ENCODE measurements around the gene FAF2.
"Not testable (repeated sequence)": the region's sequence is repeated elsewhere in the genome, so short reads cannot be mapped to it uniquely, and the experiment has no call there.

Gene FAF2

GRCh38 chr5:176545388-176545736 lies 97.2 kb downstream of the FAF2 start:
- no peak for DNase-seq (ENCODE audit: low spot score)

DNA sequence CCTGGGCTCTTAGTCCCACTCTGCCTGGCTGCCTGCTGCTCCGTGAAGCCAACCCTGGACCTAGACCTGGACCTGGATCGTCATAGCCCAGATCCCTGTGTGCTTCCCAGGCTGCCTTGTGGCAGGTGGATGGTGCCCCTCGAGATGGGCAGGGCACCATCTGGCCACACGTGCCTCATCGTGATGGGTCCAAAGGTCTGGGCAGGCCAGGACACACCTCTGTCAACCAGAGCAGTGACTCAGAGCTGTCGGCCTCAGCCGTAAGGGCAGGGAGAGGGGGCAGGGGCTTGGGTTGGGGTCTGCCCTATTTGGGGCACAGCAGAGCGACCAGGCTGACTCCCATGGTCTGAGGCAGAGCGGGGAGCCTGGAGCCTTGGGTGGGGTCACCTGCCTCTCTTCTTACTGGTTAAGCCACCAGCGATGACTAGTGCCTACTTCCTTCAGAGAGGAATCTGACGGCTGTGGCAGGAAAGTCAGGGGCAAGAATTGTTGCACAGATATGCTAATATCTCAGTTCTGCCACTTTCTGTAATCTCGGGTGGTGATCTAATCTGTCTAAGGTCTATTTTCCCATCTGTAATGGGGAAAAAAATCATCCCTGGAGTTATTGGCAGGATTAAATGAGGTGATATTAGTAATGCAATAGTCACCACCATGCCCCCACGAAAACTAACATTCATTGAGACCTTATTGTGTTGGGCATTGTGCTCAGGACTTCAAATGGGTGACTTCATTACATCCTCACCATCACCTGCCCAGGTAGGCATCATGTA lies 97.7 kb downstream of the FAF2 start:
- peak; percentile 42 for DNase-seq (ENCODE audit: low spot score)

DNA sequence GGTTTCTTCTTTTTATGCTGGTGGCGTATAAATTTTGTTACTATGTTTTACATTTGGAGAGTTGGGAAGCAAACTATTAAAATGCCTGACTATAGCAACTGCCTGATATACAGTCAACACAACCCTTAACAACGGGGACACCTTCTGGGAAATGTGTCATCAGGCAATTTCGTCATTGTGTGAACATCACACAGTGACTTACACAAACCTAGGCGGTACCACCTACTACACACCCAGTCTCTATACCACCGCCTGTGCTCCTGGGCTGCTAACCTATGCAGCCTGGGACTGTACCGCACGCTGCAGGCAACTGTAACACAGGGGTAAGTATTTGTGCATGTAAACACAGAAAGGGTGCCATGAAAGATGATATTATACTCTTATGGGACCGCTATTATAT lies 99.6 kb downstream of the FAF2 start:
- peak; percentile 56 for DNase-seq (ENCODE audit: low spot score)

GRCh38 chr5:176548967-176549444 lies 100.8 kb downstream of the FAF2 start, which contains the start of gene CDHR2:
TSS of gene CDHR2 (plus strand) at chr5:176549342. CDS start at chr5:176565353, 16,011 bp downstream.
- DNase-seq (ENCODE audit: low spot score), result peak; percentile 39

DNA sequence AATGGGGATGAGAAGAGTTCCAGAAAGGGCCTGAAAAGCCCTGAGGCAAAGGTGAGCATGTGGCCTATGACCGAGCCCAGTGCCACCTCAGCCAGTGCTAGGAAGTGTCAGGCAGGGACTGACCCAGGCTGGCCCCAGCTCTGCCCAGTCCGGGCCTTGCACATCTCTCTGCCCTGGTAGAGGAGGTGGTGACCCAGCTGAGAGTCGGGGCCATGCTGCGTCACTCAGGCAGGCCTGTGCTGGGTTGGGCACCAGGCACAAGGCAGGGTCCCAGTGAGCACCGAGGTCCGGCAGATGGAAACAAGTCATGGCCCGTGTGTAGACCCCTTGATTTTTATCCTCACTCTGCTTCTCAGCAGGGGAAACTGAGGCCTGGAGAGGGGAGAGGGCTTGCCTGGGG lies 101.7 kb downstream of the FAF2 start:
- no peak for DNase-seq (ENCODE audit: low spot score)

DNA sequence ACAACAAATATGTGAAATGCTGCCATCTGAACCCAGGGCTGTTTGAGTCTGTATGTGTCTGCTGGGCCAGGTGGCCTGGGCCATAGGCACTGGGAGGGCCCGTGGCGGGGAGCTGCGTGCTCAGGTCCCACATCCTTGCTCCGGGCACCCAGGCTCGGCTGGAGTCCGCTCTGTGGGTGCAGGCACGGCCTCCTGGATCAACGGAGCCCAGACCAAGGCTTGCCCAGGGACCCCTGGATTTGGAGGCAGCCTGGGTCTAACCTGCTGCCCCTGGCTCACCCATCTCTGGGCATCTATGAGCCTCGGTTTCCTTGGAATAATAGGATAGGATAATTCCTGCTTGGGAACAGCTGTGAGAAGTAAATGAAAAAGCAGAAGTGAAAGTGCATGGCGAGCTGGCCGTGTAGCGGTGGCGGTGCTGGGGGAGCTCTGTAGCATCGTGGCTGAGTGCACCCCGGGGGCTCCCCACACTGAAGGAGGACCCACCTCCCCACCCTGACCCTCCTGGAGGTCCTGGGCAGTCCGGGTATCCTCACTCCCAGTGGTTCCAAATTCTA lies 102.2 kb downstream of the FAF2 start:
- no peak for DNase-seq (ENCODE audit: low spot score)

- not testable (repeated sequence) for DNase-seq (ENCODE audit: low spot score)
These were observed 102.8 kb downstream of the FAF2 start for GRCh38 chr5:176550937-176551336.

- no peak for DNase-seq (ENCODE audit: low spot score)
These were observed 104.2 kb downstream of the FAF2 start for GRCh38 chr5:176552332-176552869.

GRCh38 chr5:176553260-176554085 lies 105.3 kb downstream of the FAF2 start:
- DNase-seq (ENCODE audit: low spot score), result peak; percentile 91

DNA sequence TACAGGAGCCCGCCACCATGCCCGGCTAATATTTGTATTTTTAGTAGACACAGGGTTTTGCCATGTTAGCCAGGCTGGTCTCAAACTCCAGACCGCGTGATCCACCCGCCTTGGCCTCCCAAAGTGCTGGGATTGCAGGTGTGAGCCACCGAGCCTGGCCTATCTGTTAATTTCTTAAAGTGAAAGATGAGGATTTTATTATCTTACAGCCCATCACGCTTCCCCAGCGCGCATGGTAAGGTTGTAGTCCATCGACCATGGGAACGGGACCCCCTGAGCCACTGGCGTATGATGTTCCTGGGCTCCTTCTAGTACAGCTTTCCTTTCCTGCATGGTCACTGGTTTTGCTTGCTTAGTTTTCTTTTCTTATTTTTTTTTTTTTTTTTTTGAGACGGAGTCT lies 109.7 kb downstream of the FAF2 start:
- no peak for DNase-seq (ENCODE audit: low spot score)
